HEK293 (cell line): ENCODE results near the gene WDFY2.

Experiments used
- CTCF ChIP-seq: fragments of 450-650 bp; formaldehyde crosslinking; IDR thresholded peaks from 2 replicates; pipeline ENCODE4 v1.5.1; 2016; ENCODE audit warnings: missing biosample characterization, missing genetic modification characterization
- ZNF416 ChIP-seq: fragments of 450-650 bp; formaldehyde crosslinking; IDR thresholded peaks from 2 replicates; pipeline ENCODE4 v1.5.1; 2016; ENCODE audit warnings: missing biosample characterization, missing genetic modification characterization

GRCh38 chr13:51805313-51805712, 221.1 kb downstream of the WDFY2 start:
- TF ChIP-seq CTCF (tag by site-specific recombination) (no peak), ZNF416 (tag by site-specific recombination) (no peak)
